ENCODE measurements around the gene RSAD1.

Gene RSAD1

GRCh38 chr17:50444841-50445715 is 33.6 kb upstream of the RSAD1 start:
- H3K27me3 ChIP-seq (ENCODE audit: insufficient read depth, low read length) = no peaks in the 10 kb centered on the region
- H3K4me1 ChIP-seq (ENCODE audit: control insufficient read depth, insufficient read depth, low read length, unreplicated experiment) = peaks cover 8% of the 10 kb centered on the region
- H2AFZ ChIP-seq (ENCODE audit: low read length, unreplicated experiment) = no peak overlapping the region
- H3K27ac ChIP-seq (ENCODE audit: low read depth, low read length) = no peak overlapping the region
- H3K36me3 ChIP-seq (ENCODE audit: insufficient read depth, low read length) = no peaks in the 10 kb centered on the region
- H3K79me2 ChIP-seq (ENCODE audit: control insufficient read depth, insufficient read depth, low read length, unreplicated experiment) = no peaks in the 10 kb centered on the region
- H3K4me3 ChIP-seq (ENCODE audit: low read depth, low read length) = no peak overlapping the region

- Histone ChIP-seq H2AFZ (ENCODE audit: low read length, unreplicated experiment) (no peak overlapping the region), H3K79me2 (ENCODE audit: control insufficient read depth, insufficient read depth, low read length, unreplicated experiment) (no peaks in the 10 kb centered on the region), H3K27ac (ENCODE audit: low read depth, low read length) (no peak overlapping the region)
Measured at GRCh38 chr17:50445730-50446325, 32.8 kb upstream of the RSAD1 start.

GRCh38 chr17:50447870-50448595 is 30.6 kb upstream of the RSAD1 start:
- Histone ChIP-seq H3K27me3 (ENCODE audit: insufficient read depth, low read length) (no peaks in the 10 kb centered on the region), H3K27ac (ENCODE audit: low read depth, low read length) (no peak overlapping the region), H3K4me1 (ENCODE audit: control insufficient read depth, insufficient read depth, low read length, unreplicated experiment) (peaks cover 6% of the 10 kb centered on the region), H2AFZ (ENCODE audit: low read length, unreplicated experiment) (no peak overlapping the region), H3K4me3 (ENCODE audit: low read depth, low read length) (no peak overlapping the region), H3K36me3 (ENCODE audit: insufficient read depth, low read length) (no peaks in the 10 kb centered on the region), H3K79me2 (ENCODE audit: control insufficient read depth, insufficient read depth, low read length, unreplicated experiment) (peaks cover 3% of the 10 kb centered on the region)

More at GRCh38 chr17:50445730-50446325, 32.8 kb upstream of the RSAD1 start:
- no peaks in the 10 kb centered on the region for H3K36me3 ChIP-seq (ENCODE audit: insufficient read depth, low read length)
- H3K4me1 ChIP-seq (ENCODE audit: control insufficient read depth, insufficient read depth, low read length, unreplicated experiment) = peaks cover 8% of the 10 kb centered on the region
- H3K27me3 ChIP-seq (ENCODE audit: insufficient read depth, low read length) = no peaks in the 10 kb centered on the region
- no peak overlapping the region for H3K4me3 ChIP-seq (ENCODE audit: low read depth, low read length)

GRCh38 chr17:50448643-50449042 is 30.0 kb upstream of the RSAD1 start:
- no peaks in the 10 kb centered on the region for H3K27me3 ChIP-seq (ENCODE audit: insufficient read depth, low read length)
- H3K27ac ChIP-seq (ENCODE audit: low read depth, low read length) = no peak overlapping the region
- no peak overlapping the region for H2AFZ ChIP-seq (ENCODE audit: low read length, unreplicated experiment)
- H3K4me3 ChIP-seq (ENCODE audit: low read depth, low read length) = no peak overlapping the region
- no peaks in the 10 kb centered on the region for H3K36me3 ChIP-seq (ENCODE audit: insufficient read depth, low read length)
- H3K79me2 ChIP-seq (ENCODE audit: control insufficient read depth, insufficient read depth, low read length, unreplicated experiment) = peaks cover 3% of the 10 kb centered on the region
- H3K4me1 ChIP-seq (ENCODE audit: control insufficient read depth, insufficient read depth, low read length, unreplicated experiment) = no peaks in the 10 kb centered on the region

- Histone ChIP-seq H3K4me3 (ENCODE audit: low read depth, low read length) (no peak overlapping the region), H3K27me3 (ENCODE audit: insufficient read depth, low read length) (no peaks in the 10 kb centered on the region), H3K79me2 (ENCODE audit: control insufficient read depth, insufficient read depth, low read length, unreplicated experiment) (peaks cover 3% of the 10 kb centered on the region), H3K36me3 (ENCODE audit: insufficient read depth, low read length) (no peaks in the 10 kb centered on the region), H3K4me1 (ENCODE audit: control insufficient read depth, insufficient read depth, low read length, unreplicated experiment) (no peaks in the 10 kb centered on the region), H2AFZ (ENCODE audit: low read length, unreplicated experiment) (no peak overlapping the region), H3K27ac (ENCODE audit: low read depth, low read length) (no peak overlapping the region)
Measured at GRCh38 chr17:50451943-50452629, 26.6 kb upstream of the RSAD1 start.

GRCh38 chr17:50452630-50453300 is 25.9 kb upstream of the RSAD1 start:
- peaks cover 3% of the 10 kb centered on the region for H3K79me2 ChIP-seq (ENCODE audit: control insufficient read depth, insufficient read depth, low read length, unreplicated experiment)
- H3K27me3 ChIP-seq (ENCODE audit: insufficient read depth, low read length) = no peaks in the 10 kb centered on the region
- H3K36me3 ChIP-seq (ENCODE audit: insufficient read depth, low read length) = no peaks in the 10 kb centered on the region
- H2AFZ ChIP-seq (ENCODE audit: low read length, unreplicated experiment) = no peak overlapping the region
- H3K27ac ChIP-seq (ENCODE audit: low read depth, low read length) = no peak overlapping the region
- H3K4me3 ChIP-seq (ENCODE audit: low read depth, low read length) = no peak overlapping the region
- H3K4me1 ChIP-seq (ENCODE audit: control insufficient read depth, insufficient read depth, low read length, unreplicated experiment) = no peaks in the 10 kb centered on the region

GRCh38 chr17:50453901-50454300 is 24.8 kb upstream of the RSAD1 start:
- Histone ChIP-seq H3K36me3 (ENCODE audit: insufficient read depth, low read length) (no peaks in the 10 kb centered on the region), H3K27ac (ENCODE audit: low read depth, low read length) (no peak overlapping the region), H2AFZ (ENCODE audit: low read length, unreplicated experiment) (no peak overlapping the region), H3K4me1 (ENCODE audit: control insufficient read depth, insufficient read depth, low read length, unreplicated experiment) (peaks cover 10% of the 10 kb centered on the region), H3K79me2 (ENCODE audit: control insufficient read depth, insufficient read depth, low read length, unreplicated experiment) (peaks cover 3% of the 10 kb centered on the region), H3K4me3 (ENCODE audit: low read depth, low read length) (no peak overlapping the region), H3K27me3 (ENCODE audit: insufficient read depth, low read length) (no peaks in the 10 kb centered on the region)

- Histone ChIP-seq H3K4me3 (ENCODE audit: low read depth, low read length) (no peak overlapping the region), H3K27me3 (ENCODE audit: insufficient read depth, low read length) (no peaks in the 10 kb centered on the region), H3K79me2 (ENCODE audit: control insufficient read depth, insufficient read depth, low read length, unreplicated experiment) (peaks cover 3% of the 10 kb centered on the region), H3K36me3 (ENCODE audit: insufficient read depth, low read length) (no peaks in the 10 kb centered on the region), H3K27ac (ENCODE audit: low read depth, low read length) (no peak overlapping the region), H3K4me1 (ENCODE audit: control insufficient read depth, insufficient read depth, low read length, unreplicated experiment) (peaks cover 17% of the 10 kb centered on the region), H2AFZ (ENCODE audit: low read length, unreplicated experiment) (no peak overlapping the region)
Measured at GRCh38 chr17:50457621-50458020, 21.0 kb upstream of the RSAD1 start.

- Histone ChIP-seq H3K27ac (ENCODE audit: low read depth, low read length) (no peak overlapping the region), H3K4me3 (ENCODE audit: low read depth, low read length) (no peak overlapping the region), H2AFZ (ENCODE audit: low read length, unreplicated experiment) (no peak overlapping the region), H3K36me3 (ENCODE audit: insufficient read depth, low read length) (no peaks in the 10 kb centered on the region), H3K79me2 (ENCODE audit: control insufficient read depth, insufficient read depth, low read length, unreplicated experiment) (no peaks in the 10 kb centered on the region), H3K27me3 (ENCODE audit: insufficient read depth, low read length) (no peaks in the 10 kb centered on the region), H3K4me1 (ENCODE audit: control insufficient read depth, insufficient read depth, low read length, unreplicated experiment) (peaks cover 17% of the 10 kb centered on the region)
Measured at GRCh38 chr17:50458270-50458669, 20.4 kb upstream of the RSAD1 start.

All from ACC112 (cell line).